Right atrium auricular region (tissue), 2 donors: ENCODE data around the gene CLEC2B. TPM values are rescaled to one million over a fixed set of nuclear protein-coding genes. Genes with fewer than 3 reads are reported as not detected.

Source experiments
- DNase-seq: peaks from one replicate; pipeline ENCODE4 v3.0.0-alpha.2; 2019; ENCODE audit warnings: low spot score
- H3K27ac ChIP-seq, 2 donors: fragments of 200-600 bp; sonication (generic); 1 replicate in 1 of 2; 2 replicates in 1 of 2; pipeline ENCODE4 v1.5.1; 2016 to 2019
- H3K27me3 ChIP-seq, 2 donors: fragments of 200-600 bp; sonication (generic); one replicate each; pipeline versions ENCODE4 v1.5.1 to v1.6.0; 2017 to 2019
- H3K36me3 ChIP-seq: fragments of 200-600 bp; sonication (generic); one replicate; pipeline ENCODE4 v1.5.1; 2016
- H3K4me1 ChIP-seq, 2 donors: fragments of 200-600 bp; sonication (generic); one replicate each; pipeline versions ENCODE4 v1.5.1 to v1.6.0; 2017 to 2019
- H3K4me3 ChIP-seq, 2 donors: fragments of 200-600 bp; sonication (generic); 1 replicate in 1 of 2; 2 replicates in 1 of 2; pipeline ENCODE4 v1.5.1; 2017 to 2019; ENCODE audit warnings: mild to moderate bottlenecking in 1 of 2, moderate library complexity in 1 of 2
- H3K9me3 ChIP-seq, 2 donors: fragments of 200-600 bp; sonication (generic); one replicate each; pipeline ENCODE4 v1.5.1; 2019
- total RNA-seq, 2 donors: library from RNA; depleted of rRNA; stranded (reverse); fragments of >200 nt; gene quantifications; one replicate each; pipeline ENCODE4 v1.1.0, GENCODE V29; 2016
- TF ChIP-seq, protein P1 (sequence below), 2 donors: fragments of 200-600 bp; sonication (generic); IDR thresholded peaks; one replicate each; pipeline ENCODE4 v1.5.1; 2019; ENCODE audit warnings: antibody characterized with exemption in 2 of 2

CLEC2B gene
- total RNA-seq: 1 to 10 TPM; 3.9 to 4.9 TPM

DNA sequence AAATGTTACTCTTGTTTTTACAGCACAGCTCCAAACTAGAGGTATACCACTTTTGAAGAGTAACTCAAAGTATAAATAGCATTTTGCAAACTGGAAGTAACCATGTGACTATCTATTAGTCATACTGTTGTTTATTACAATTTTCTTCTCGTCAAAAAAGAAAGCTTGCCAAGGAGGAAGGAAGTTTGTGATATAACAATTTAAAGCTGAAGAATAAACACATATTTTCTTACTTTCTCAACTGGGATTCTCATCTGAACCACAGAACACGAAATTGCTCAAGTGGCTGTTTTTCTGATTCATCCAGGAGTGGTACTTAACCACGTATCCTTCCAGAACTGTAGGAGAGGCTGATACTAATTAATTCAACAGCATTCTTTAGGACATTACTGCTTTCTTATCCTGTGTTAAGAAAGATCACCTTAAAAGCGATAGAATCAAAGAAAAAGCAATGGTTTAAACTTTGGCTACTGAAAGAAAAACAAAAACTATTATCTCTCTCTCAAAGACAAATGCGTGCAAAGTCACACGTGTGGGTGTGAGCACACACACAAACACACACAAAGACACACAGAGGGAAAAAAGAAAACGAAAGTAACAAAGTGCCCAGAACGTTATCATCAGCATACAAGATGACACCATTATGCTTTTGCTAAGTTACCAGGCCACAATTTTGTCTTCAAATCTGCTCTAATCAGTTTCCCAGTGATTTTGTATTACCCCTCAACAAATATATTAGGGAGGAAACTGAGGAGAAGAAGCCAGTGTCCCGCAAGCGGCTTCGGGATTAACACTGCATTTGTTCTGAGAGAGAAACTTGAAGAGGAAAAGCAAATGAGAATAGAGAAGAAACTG is at the start of gene CLEC2B:
TSS of gene CLEC2B (minus strand) at position 48 of the 855 bp plus-strand sequence.
- peak within 1 kb of the TSS; percentile 74 to 81 for H3K27ac ChIP-seq
- peaks cover 0 to under 1% of the 10 kb centered on the region in 2 donors for H3K9me3 ChIP-seq
- peak within 1 kb of the TSS; percentile 30 to 47 for H3K4me3 ChIP-seq
- no peak for DNase-seq
- H3K36me3 ChIP-seq: no peaks in the 10 kb centered on the region
- H3K4me1 ChIP-seq: no peaks in the 10 kb centered on the region
- no peaks in the 10 kb centered on the region for H3K27me3 ChIP-seq
- TF ChIP-seq, protein P1, sequence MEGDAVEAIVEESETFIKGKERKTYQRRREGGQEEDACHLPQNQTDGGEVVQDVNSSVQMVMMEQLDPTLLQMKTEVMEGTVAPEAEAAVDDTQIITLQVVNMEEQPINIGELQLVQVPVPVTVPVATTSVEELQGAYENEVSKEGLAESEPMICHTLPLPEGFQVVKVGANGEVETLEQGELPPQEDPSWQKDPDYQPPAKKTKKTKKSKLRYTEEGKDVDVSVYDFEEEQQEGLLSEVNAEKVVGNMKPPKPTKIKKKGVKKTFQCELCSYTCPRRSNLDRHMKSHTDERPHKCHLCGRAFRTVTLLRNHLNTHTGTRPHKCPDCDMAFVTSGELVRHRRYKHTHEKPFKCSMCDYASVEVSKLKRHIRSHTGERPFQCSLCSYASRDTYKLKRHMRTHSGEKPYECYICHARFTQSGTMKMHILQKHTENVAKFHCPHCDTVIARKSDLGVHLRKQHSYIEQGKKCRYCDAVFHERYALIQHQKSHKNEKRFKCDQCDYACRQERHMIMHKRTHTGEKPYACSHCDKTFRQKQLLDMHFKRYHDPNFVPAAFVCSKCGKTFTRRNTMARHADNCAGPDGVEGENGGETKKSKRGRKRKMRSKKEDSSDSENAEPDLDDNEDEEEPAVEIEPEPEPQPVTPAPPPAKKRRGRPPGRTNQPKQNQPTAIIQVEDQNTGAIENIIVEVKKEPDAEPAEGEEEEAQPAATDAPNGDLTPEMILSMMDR (IDR thresholded peaks at IDR 0.05): no peak

DNA sequence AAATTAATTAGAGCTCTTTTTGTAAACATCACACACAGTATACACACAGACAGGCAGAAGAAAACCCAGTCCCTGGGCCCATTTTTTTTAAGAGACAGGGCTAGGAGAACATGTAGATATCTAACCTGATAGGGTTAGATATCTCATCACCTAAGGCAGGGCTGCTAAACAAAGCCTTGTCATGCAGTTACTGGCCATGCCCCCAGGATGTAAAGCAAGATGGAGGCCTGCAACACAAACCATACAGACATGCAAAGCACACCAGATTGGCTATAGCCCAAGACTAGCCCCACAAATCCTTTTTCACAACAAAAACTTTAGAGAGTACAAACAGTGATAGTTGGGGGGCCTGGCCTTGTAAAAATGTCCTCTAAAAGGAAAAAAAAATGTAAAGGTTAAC is 42.6 kb upstream of the CLEC2B start:
- TF ChIP-seq, protein P1 (IDR thresholded peaks at IDR 0.05): no peak
- no peaks in the 10 kb centered on the region for H3K27me3 ChIP-seq
- H3K27ac ChIP-seq: no peak overlapping the region
- DNase-seq: no peak
- no peaks in the 10 kb centered on the region for H3K36me3 ChIP-seq
- no peaks in the 10 kb centered on the region for H3K4me1 ChIP-seq
- H3K4me3 ChIP-seq: no peak overlapping the region
- H3K9me3 ChIP-seq: peaks cover 4 to 20% of the 10 kb centered on the region in 2 donors

DNA sequence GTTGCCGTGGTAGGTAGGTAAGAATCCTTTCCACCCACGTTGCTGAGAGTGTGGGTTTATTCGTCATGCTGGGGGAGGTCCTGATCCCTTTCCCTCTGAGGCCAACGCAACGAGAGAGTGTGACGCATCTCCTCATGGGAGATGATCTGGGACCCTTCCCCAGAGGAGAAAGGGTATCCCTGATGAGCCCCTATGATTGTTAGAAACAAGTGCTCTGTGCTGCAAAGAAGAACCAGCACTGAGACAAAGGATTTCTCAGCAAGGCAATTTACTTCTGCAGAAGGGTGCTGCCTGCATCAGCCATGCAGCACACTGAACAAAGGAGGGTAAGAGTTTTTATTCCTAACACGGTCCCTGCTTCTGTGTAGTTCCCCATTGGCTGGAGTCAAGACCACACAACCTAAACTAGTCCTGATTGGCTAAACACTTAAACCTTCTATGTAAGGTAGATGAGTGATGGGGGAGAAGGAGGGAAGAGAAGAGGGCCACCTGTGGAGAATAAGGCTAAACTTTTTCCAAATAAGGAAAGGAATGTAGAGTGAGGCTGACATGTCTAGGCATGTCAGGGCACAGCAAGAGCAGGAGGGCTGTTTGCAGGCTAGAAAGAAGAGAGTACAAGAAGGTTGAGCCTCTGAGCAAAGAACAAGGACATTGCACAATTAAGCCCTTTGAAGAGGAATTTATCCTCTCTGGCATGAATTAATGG is 41.7 kb upstream of the CLEC2B start:
- Histone ChIP-seq H3K27ac (no peak overlapping the region), H3K9me3 (peaks cover 4 to 20% of the 10 kb centered on the region in 2 donors), H3K36me3 (no peaks in the 10 kb centered on the region), H3K4me1 (no peaks in the 10 kb centered on the region), H3K27me3 (no peaks in the 10 kb centered on the region), H3K4me3 (no peak overlapping the region)
- TF ChIP-seq, protein P1 (IDR thresholded peaks at IDR 0.05): no peak
- no peak for DNase-seq

DNA sequence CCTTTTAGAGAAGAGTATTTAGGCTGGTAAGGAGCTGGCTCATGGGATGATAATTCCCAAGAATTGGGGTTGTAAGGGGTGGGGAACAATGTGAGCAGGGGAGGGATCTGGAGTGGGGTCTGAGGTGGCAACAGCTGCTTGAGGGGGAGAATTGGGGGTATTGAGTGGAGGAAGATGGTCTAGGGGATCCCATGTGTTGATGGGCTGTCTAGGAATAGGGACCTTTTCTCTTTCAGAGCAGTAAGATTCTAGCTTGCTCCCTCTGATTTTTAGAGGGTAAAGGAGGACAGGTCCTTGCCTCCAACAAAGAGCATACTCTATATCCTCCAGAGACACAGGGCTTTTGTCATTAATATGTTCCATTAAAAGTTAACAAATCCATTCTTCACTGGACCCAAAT is 40.6 kb upstream of the CLEC2B start:
- DNase-seq: no peak
- TF ChIP-seq, protein P1 (IDR thresholded peaks at IDR 0.05): no peak
- Histone ChIP-seq H3K27ac (no peak overlapping the region), H3K36me3 (no peaks in the 10 kb centered on the region), H3K27me3 (no peaks in the 10 kb centered on the region), H3K4me3 (no peak overlapping the region), H3K9me3 (peaks cover 4 to 20% of the 10 kb centered on the region in 2 donors), H3K4me1 (no peaks in the 10 kb centered on the region)

DNA sequence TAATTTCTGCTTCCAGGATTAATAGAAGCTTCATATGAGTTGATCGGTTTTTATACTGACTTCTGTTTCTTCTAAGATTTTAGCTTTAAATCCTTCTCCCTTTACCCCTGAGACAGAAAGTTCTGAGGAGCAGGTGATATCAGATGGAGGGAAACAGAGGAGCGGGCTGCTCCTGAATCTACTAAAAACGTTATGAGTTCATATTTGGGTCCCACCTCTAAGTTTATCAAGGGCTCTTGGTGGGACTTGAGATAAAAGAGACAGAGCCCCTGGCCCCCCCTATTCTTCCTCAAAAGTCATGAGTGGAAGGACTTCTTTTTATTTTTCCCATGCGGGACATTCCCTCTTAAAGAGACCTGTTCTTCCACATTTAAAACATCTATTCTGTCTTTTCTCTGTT is 39.2 kb upstream of the CLEC2B start:
- TF ChIP-seq, protein P1 (IDR thresholded peaks at IDR 0.05): no peak
- Histone ChIP-seq H3K27ac (no peak overlapping the region), H3K27me3 (no peaks in the 10 kb centered on the region), H3K36me3 (no peaks in the 10 kb centered on the region), H3K4me3 (no peak overlapping the region), H3K4me1 (no peaks in the 10 kb centered on the region), H3K9me3 (peaks cover 4 to 20% of the 10 kb centered on the region in 2 donors)
- DNase-seq: no peak
